GM19468 (cell line): Measurements from ENCODE around the gene CMTR2.

Experiments
- ATAC-seq: cut with Tn5 transposase; IDR thresholded peaks from one replicate; pipeline ENCODE4 v1.9.1; 2021; ENCODE audit warnings: mild to moderate bottlenecking, moderate library complexity, moderate number of reproducible peaks; ENCODE audit not compliant: unreplicated experiment; ENCODE audit errors: extremely low read depth

Gene CMTR2

DNA sequence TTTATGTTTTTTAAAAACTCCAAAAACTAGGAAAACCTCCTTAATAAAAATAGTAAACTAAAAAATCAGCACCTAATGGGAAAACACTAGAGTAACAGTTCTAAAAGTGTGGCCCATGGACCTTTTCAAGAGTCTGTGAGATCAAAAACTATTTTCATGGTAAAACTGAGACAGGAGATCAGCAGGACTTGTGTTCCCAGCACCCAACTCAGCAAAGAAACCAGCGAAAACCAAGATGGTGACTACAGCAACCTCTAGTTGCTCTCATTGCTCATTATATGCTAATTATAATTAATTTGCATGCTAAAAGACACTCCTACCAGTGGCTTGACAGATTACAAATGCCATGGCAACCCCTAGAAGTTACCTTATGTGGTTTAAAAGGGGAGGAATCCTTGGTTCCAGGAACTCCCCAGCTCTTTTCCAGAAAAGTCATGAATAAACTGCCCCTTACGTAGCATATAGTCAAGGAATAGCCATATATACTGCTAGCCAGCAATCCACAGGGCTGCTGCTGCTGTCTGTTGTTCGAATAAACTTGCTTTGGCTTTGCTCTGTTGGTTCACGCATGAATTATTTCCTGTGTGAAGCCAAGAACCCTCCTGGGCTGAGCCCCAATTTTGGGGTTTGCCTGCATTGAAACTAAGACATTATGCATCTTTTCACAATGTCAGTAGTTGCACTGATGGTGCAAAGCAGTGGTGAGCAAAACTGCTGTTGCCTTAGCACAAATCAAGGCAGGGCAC, 12.4 kb downstream of the CMTR2 start:
- no peak for ATAC-seq

GRCh38 chr16:71273384-71273783, 15.8 kb downstream of the CMTR2 start:
- no peak for ATAC-seq

DNA sequence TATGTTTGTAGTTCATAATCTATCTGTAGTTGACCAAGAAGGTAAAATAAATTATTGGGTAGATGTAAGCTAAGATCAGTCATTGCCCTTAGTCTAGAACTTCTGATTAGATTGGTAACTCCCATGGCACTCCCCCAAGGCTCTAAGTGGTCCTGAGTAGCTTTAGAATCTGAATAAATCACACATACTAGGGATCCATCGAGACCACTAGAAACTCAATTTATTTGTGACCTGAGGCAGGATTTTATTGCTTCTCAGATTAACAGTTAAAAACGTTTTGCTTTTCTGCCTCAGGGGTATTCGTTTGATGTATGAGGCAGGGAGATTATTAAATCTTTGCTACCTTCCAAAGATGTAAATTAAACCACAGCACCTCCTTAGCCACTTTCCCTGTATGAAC, 24.9 kb downstream of the CMTR2 start:
- no peak for ATAC-seq

GRCh38 chr16:71263582-71263981, 25.6 kb downstream of the CMTR2 start:
- no peak for ATAC-seq

GRCh38 chr16:71262391-71262790, 26.8 kb downstream of the CMTR2 start:
- no peak for ATAC-seq

GRCh38 chr16:71260995-71261394, 28.2 kb downstream of the CMTR2 start:
- ATAC-seq, result no peak

GRCh38 chr16:71259086-71259485, 30.1 kb downstream of the CMTR2 start:
- ATAC-seq, result no peak

- no peak for ATAC-seq
Measured at GRCh38 chr16:71258372-71258771, 30.8 kb downstream of the CMTR2 start.

DNA sequence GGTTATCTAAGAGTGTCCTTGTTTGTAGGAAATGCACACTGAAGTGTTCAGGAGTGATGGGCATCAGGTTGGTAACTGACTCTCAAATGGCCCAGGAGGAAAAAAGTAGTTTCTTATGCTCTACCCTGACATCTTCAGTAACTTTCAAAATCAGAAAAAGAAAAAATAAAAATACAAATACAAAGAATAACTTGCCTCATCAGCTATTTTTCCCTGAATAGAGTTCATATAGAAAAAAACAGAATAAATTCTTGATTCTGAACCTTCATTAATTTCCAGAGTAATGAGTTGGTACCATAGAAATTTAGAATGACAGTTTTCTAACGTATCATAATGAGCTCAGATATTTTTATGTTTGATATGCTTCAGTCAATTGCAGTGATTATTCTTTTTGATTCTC, 31.4 kb downstream of the CMTR2 start:
- ATAC-seq, result no peak

DNA sequence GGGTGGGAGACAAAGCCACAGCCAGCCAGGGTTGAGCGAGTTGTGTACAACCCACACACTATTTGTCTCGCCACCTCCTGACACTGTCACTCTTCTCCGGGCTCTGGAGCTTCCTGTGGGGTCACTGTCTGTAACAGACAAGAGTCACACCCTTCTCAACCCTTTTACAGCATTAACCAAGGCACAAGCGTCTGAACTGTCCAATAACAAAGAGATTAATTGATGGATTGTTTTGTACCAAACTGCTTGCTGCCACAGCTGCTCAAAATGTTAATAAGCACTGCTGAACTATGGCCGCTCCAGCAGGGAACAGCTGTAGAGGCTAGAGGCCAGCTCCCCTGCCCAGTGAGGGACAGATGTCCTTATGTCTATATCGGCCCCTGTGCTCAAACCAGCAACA, 33.5 kb downstream of the CMTR2 start:
- ATAC-seq, result no peak

DNA sequence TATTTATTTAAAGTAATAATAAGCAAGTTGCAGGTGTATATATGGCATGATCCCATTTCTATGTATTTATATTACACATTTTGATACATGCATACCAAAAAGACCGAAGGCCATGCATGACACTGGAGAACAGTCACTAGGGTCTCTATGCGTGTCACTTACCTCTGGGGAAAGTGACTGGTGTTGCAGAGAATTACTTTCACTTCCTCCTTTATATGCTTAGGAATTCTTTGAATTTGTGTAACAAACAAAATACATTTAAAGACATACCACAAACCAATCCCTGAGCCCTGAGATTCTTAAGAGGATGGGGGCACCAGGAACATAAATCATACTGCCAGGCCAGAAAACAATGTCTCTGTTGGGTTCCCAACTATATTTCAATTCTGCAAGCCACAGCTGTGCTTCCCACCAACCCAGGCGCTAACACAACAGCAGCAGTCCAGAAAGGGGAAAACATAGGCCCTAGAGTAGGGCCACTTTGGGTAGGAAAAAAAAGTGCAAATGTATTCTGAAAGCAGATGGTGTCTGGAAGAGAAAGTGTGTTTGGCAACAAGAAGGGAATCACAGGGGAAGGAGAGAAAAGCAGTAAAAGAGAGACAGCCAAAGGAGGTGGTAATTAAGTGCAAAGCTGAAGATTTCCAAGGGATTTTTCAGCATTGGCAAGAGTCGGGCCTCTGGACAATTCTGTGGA, 34.2 kb downstream of the CMTR2 start:
- ATAC-seq, result no peak

GRCh38 chr16:71250461-71251235, 38.6 kb downstream of the CMTR2 start:
- no peak for ATAC-seq

- ATAC-seq, result no peak
Measured at GRCh38 chr16:71249399-71249798, 39.8 kb downstream of the CMTR2 start.

- ATAC-seq, result no peak
Measured at GRCh38 chr16:71247478-71247877, 41.7 kb downstream of the CMTR2 start.

DNA sequence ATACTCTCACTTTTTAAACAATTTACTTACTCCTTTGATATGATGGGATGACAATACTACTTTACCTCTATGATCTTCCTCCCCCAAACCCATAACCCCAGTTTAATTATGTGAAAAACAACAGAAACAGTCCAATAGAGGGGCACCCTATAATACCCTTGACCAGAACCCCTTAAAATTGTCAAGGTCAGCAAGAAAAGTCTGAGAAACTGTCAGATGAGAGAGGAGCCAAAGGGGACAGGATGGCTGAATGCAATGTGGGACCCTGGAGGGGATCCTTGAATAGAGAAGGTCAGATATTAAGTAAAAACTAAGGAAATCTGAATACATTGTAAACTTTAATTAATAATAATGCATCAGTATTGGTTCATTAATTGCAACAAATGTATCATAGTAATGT, 42.9 kb downstream of the CMTR2 start:
- no peak for ATAC-seq

DNA sequence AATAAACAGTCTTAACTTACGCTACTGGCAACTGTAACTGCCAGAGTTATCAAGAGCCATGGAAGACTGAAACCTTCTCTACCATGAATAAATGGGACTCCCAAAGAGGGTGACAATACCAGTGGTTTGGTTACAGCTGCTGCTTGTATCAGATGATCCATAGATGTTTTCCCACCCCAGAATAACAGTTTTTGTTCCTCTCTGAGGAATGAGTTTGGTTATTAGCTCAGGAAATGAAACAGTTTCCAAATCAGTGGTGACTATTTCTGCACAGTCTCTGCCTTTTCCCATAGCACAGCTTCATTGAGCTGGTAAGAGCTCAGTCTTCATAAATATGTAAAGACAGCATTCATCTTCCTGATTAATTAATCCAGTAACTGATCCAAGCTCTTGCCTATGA, 44.7 kb downstream of the CMTR2 start:
- no peak for ATAC-seq

- ATAC-seq, result no peak
Measured at GRCh38 chr16:71242601-71243000, 46.6 kb downstream of the CMTR2 start.

- no peak for ATAC-seq
Measured at GRCh38 chr16:71242036-71242435, 47.2 kb downstream of the CMTR2 start.
